Stimulated activated naive CD8-positive, alpha-beta T cell treated with anti-CD3 and anti-CD28 coated beads, Interleukin-15, Interleukin-2, amounts not matched to agents 100 ng/mL and 50 ng/mL, for 24 hours (primary cell): Measurements from ENCODE around the gene COL18A1.

Source experiments
- H3K27ac Mint-ChIP-seq: one replicate; pipeline ENCODE4 v1.8.0; 2021; ENCODE audit warnings: mild to moderate bottlenecking, mixed read lengths
- H3K27me3 Mint-ChIP-seq: one replicate; pipeline ENCODE4 v1.8.0; 2021; ENCODE audit warnings: mixed read lengths
- H3K36me3 Mint-ChIP-seq: one replicate; pipeline ENCODE4 v1.8.0; 2021; ENCODE audit warnings: low read depth, mixed read lengths
- H3K4me1 Mint-ChIP-seq: one replicate; pipeline ENCODE4 v1.8.0; 2021; ENCODE audit warnings: low read depth, mixed read lengths
- H3K4me3 Mint-ChIP-seq: one replicate; pipeline ENCODE4 v1.8.0; 2021; ENCODE audit warnings: mild to moderate bottlenecking, mixed read lengths
- H3K9me3 Mint-ChIP-seq: one replicate; pipeline ENCODE4 v1.8.0; 2021; ENCODE audit warnings: mixed read lengths

The COL18A1 gene

DNA sequence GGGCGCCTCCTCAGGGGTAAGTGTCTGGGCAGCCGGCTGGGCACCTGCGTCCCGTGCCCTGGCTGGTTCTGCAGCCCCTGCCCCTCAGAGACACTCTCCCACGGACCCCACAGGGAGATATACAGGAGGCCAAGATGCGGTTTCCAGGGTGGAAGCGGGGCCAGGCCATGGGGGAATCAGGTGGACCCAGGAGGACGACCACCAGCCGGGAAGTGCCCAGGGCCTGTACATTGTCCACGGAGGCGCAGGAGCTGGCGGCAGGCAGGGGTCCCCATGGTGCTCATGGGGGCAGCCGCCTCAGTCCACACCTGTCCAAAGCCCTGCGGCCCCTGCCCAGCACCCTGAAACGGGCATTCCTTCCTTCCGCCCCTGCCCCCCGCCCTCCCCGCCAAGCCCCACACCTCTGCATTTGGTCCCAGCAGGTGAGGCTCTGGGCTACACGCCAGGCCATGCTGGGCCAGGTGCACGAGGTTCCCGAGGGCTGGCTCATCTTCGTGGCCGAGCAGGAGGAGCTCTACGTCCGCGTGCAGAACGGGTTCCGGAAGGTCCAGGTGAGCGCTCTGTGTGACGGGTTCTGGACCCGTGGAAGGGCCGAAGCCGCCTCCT, 100.6 kb downstream of the COL18A1 start:
- H3K9me3 Mint-ChIP-seq = no peaks in the 10 kb centered on the region
- H3K4me3 Mint-ChIP-seq = no peak overlapping the region
- H3K27me3 Mint-ChIP-seq = no peaks in the 10 kb centered on the region

DNA sequence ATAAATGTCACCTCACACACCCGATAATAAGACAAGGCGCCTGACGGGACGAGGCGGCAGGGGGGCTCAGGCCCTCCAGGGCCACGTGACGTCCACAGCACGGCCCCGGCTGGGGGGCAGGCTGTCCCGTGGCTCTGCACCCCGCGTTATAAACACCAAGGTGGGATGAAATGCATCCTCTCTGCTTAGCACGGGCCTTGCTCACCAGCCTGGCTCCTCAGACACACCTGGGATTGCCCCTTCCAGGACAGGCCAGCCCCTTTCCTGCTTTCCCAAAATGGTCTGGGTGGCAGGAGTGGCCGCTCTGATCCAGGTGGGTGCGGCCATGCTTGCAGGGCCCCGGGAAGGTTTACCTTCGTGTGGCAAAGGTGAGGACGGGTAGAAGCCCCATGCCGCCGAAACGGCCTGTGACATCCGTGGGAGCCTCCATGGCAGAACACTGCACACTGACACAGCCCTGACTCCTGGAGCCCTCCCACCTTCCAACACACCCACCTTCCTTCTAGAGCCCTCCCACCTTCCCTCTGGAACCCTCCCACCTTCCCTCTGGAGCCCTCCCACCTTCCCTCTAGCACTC, 101.4 kb downstream of the COL18A1 start:
- H3K27ac Mint-ChIP-seq = no peak overlapping the region
- H3K9me3 Mint-ChIP-seq = no peaks in the 10 kb centered on the region

More for the DNA sequence above, 100.6 kb downstream of the COL18A1 start:
- H3K4me1 Mint-ChIP-seq = no peaks in the 10 kb centered on the region
- H3K36me3 Mint-ChIP-seq = no peaks in the 10 kb centered on the region
- H3K27ac Mint-ChIP-seq = no peak overlapping the region

DNA sequence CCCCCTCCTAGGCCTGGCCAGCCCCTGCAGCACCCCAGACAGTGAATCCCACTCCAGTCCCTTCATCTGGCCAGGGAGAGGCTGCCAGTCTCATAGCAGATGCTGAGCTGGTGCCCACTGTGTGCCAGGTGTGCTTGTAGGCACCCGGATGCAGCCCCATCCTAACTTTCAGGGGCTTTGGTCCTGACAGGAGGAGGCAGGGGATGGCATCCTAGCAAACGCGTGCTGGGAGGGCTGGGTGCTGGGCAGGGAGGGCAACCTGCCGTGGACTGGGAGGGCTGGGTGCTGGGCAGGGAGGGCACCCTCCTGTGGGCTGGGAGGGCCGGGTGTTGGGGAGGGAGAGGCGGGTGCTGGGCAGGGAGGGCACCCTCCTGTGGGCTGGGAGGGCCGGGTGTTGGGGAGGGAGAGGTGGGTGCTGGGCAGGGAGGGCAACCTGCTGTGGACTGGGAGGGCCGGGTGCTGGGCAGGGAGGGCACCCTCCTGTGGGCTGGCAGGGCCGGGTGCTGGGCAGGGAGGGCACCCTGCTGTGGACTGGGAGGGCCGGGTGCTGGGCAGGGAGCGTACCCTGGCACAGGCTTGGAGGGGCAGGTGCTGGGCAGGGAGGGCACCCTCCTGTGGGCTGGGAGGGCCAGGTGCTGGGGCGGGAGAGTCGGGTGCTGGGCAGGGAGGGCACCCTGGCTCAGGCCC, 102.0 kb downstream of the COL18A1 start:
- no peak overlapping the region for H3K27ac Mint-ChIP-seq
- H3K27me3 Mint-ChIP-seq = no peaks in the 10 kb centered on the region
- no peak overlapping the region for H3K4me3 Mint-ChIP-seq
- no peaks in the 10 kb centered on the region for H3K9me3 Mint-ChIP-seq
- H3K4me1 Mint-ChIP-seq = no peaks in the 10 kb centered on the region
- no peaks in the 10 kb centered on the region for H3K36me3 Mint-ChIP-seq

More for the DNA sequence above, 101.4 kb downstream of the COL18A1 start:
- Mint-ChIP-seq H3K36me3 (no peaks in the 10 kb centered on the region), H3K27me3 (no peaks in the 10 kb centered on the region), H3K4me3 (no peak overlapping the region), H3K4me1 (no peaks in the 10 kb centered on the region)

DNA sequence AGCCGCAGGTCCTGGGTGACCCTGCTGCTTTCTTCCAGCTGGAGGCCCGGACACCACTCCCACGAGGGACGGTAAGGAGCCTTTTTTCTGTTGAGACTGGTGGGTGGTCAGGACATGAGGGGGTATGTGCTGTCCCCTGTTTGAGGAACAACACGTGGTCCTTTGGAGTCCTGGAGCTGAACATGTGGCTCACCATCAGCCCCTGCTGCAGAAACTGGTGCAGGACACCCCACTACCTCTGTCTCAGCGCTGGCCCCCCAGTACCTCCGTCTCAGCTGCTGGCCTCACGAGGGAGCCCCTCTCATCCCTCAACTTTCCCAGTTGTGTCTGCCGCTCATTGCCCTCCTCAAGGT, 102.5 kb downstream of the COL18A1 start:
- Mint-ChIP-seq H3K4me1 (no peaks in the 10 kb centered on the region), H3K27ac (no peak overlapping the region), H3K36me3 (no peaks in the 10 kb centered on the region), H3K27me3 (no peaks in the 10 kb centered on the region), H3K4me3 (no peak overlapping the region), H3K9me3 (no peaks in the 10 kb centered on the region)

DNA sequence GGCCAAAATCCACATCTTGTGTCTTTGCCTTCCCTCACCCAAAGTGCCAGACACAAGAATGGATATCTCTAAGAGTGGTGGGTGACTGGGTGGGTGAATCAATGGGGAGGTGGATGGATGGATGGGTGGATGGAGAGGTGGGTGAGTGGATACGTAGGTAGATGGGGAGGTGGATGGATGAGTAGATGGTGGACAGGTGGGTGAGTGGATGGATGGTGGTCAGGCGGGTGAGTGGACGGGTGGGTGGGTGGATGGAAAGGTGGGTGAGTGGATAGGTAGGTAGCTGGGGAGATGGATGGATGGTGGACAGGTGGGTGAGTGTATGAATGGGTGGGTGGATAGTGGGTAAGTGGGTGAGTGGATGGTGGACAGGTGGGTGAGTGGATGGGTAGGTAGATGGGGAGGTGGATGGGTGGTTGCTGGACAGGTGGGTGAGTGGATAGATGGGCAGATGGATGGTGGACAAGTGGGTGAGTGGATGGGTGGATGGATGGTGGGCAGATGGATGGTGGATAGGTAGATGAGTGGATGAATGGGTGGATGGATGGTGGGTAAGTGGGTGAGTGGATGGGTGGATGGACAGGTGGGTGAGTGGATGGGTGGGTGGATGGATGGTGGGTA, 103.0 kb downstream of the COL18A1 start:
- Mint-ChIP-seq H3K4me1 (no peaks in the 10 kb centered on the region), H3K27ac (no peak overlapping the region), H3K9me3 (no peaks in the 10 kb centered on the region), H3K36me3 (no peaks in the 10 kb centered on the region), H3K27me3 (no peaks in the 10 kb centered on the region), H3K4me3 (no peak overlapping the region)

DNA sequence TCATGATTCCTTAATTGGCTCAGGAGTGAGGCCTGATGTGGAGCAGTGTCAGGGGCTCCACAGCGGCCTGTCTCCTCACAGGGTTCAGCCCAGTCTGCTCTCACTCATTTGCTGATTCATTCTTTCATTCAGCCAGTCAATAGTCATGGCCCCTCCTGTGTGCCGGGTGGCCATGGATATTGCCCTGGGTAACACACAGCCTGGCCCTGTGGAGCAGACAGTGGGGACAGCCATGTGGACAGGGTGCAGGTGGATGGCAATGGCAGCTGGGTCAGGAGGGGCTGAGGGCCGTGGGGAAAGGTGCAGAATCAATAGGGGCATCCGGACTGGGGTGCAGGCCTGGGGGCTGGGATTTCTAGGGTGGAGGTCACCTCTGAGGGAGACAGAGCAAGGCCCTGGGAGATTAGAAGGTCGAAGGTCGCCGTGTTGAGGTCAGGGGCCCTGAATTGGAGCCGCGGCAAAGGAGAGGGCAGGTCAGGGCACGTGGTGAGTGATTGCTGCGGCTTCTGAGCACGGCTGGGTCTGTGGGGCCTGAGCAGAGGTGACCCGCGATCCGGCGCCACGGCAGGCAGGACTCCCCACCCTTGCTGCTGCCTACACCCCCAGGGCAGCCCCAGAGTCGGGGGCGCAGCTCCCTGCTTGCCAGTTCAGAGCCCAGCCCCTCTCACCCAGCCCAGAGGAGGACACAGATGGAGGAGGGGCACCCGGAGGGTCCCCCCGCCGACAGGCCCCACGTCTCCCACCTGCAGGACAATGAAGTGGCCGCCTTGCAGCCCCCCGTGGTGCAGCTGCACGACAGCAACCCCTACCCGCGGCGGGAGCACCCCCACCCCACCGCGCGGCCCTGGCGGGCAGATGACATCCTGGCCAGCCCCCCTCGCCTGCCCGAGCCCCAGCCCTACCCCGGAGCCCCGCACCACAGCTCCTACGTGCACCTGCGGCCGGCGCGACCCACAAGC, 103.9 kb downstream of the COL18A1 start:
- Mint-ChIP-seq H3K4me1 (no peaks in the 10 kb centered on the region), H3K36me3 (peaks cover 3% of the 10 kb centered on the region), H3K9me3 (no peaks in the 10 kb centered on the region), H3K27ac (no peak overlapping the region), H3K4me3 (no peak overlapping the region), H3K27me3 (no peaks in the 10 kb centered on the region)

DNA sequence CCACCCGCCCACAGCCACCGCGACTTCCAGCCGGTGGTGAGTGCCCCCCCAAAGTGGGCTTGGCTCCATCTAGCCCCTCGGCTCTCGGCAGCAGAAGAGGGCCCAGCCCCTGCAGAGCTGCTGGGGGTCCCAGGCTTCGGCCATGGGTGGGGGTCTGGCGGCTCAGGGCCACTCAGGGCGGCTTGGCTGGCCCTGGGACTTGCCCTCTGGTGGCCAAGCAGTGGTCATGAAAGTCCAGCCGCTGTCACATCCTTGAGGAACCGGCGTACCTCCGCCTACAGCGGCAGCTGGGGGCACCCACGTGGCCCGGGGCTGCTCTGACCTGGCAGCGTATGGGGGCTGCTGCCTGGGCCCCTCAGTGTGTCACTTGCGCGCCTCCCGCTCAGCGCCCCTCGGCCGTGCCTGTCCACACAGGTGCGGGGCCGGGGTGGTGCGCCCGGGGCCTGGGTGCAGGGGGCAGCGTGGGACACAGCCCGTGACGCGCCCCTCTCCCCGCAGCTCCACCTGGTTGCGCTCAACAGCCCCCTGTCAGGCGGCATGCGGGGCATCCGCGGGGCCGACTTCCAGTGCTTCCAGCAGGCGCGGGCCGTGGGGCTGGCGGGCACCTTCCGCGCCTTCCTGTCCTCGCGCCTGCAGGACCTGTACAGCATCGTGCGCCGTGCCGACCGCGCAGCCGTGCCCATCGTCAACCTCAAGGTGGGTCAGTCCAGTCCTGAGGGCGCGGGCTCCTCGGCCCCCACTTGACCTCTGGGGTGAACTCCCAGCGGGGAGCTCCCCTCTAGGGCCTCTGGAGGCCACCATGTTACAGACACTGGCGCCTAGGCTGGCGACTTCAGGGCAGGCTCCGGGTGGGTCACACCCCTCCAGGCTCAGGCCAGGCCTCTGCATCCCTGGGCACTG, 104.9 kb downstream of the COL18A1 start:
- Mint-ChIP-seq H3K4me1 (no peaks in the 10 kb centered on the region), H3K36me3 (peaks cover 9% of the 10 kb centered on the region), H3K27me3 (no peaks in the 10 kb centered on the region), H3K9me3 (no peaks in the 10 kb centered on the region), H3K4me3 (no peak overlapping the region), H3K27ac (no peak overlapping the region)

DNA sequence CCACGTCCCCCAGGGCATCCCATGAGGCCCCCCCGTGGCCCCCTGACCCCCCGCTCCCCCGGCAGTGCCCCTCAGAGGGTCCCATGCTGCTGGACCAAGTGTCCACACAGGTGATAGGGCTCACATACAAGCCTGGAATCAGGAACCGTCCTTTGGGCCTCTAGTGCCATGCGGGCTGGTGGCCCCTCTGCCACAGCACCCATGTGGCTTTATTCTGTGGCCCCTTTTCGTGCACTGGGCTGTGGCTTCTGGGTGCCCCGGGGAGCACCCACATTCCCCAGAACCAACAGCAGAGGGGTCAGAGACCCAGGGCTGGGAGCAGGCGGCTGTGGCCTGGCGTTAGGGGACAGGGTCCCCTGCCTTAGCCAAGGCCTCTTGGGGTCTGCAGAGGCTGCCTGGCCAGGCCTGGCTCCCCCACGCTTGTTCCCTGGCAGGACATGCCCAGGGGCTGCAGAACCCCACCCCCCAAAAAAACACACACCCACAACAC, 105.5 kb downstream of the COL18A1 start:
- Mint-ChIP-seq H3K4me3 (no peak overlapping the region), H3K4me1 (no peaks in the 10 kb centered on the region), H3K9me3 (no peaks in the 10 kb centered on the region)

DNA sequence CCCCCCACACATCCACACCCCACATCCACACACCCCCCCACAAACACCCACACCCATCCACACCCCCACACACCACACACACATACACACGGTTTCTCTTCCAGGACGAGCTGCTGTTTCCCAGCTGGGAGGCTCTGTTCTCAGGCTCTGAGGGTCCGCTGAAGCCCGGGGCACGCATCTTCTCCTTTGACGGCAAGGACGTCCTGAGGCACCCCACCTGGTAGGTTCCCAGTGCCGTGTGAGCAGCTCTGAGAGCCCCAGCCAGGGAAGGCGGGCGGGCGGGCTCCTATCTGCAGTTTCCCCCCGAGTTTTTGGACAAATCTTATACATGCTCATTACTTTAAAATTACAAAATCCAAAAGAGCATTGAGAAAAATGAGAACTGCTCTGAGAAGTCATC, 106.0 kb downstream of the COL18A1 start:
- Mint-ChIP-seq H3K27ac (no peak overlapping the region), H3K4me3 (no peak overlapping the region), H3K9me3 (no peaks in the 10 kb centered on the region), H3K36me3 (peaks cover 16% of the 10 kb centered on the region), H3K27me3 (no peaks in the 10 kb centered on the region), H3K4me1 (no peaks in the 10 kb centered on the region)

More for the DNA sequence above, 105.5 kb downstream of the COL18A1 start:
- Mint-ChIP-seq H3K36me3 (peaks cover 16% of the 10 kb centered on the region), H3K27me3 (no peaks in the 10 kb centered on the region), H3K27ac (no peak overlapping the region)

DNA sequence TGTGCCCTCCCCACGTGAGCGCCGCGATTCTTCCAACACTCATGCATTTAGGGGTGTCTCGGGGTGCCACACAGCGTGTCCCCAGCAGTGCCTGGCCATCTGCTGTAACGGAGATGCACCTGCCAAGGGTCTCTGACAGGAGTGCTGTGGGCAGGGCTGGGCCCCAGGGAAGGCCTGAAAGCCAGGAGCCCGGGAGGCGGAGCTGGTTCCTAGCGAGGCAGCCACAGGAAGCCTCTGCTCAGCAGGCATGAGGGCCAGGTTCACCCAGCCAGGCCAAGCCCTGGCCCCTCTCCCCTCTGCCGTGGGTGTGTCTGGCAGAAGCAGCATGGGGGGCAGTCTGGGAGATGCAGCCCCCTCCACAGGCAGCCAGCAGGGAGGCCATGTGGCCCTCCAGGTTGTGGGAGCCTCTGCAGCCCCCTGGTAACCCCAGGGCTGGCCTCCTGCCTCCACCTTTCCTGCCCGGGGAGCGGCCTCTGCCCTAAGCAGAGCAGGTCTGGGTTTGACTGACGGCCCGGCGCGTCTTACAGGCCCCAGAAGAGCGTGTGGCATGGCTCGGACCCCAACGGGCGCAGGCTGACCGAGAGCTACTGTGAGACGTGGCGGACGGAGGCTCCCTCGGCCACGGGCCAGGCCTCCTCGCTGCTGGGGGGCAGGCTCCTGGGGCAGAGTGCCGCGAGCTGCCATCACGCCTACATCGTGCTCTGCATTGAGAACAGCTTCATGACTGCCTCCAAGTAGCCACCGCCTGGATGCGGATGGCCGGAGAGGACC, 106.9 kb downstream of the COL18A1 start:
- no peaks in the 10 kb centered on the region for H3K4me1 Mint-ChIP-seq
- no peak overlapping the region for H3K4me3 Mint-ChIP-seq
- no peaks in the 10 kb centered on the region for H3K9me3 Mint-ChIP-seq
- H3K27ac Mint-ChIP-seq = peak overlapping the region; percentile 52
- H3K27me3 Mint-ChIP-seq = no peaks in the 10 kb centered on the region
- H3K36me3 Mint-ChIP-seq = peaks cover 16% of the 10 kb centered on the region

DNA sequence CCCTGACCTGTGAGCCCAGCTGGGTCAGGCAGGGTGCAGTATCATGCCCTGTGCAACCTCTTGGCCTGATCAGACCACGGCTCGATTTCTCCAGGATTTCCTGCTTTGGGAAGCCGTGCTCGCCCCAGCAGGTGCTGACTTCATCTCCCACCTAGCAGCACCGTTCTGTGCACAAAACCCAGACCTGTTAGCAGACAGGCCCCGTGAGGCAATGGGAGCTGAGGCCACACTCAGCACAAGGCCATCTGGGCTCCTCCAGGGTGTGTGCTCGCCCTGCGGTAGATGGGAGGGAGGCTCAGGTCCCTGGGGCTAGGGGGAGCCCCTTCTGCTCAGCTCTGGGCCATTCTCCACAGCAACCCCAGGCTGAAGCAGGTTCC, 107.6 kb downstream of the COL18A1 start:
- Mint-ChIP-seq H3K27me3 (no peaks in the 10 kb centered on the region), H3K4me1 (peaks cover under 1% of the 10 kb centered on the region), H3K9me3 (no peaks in the 10 kb centered on the region), H3K36me3 (peaks cover 20% of the 10 kb centered on the region), H3K27ac (no peak overlapping the region), H3K4me3 (no peak overlapping the region)

DNA sequence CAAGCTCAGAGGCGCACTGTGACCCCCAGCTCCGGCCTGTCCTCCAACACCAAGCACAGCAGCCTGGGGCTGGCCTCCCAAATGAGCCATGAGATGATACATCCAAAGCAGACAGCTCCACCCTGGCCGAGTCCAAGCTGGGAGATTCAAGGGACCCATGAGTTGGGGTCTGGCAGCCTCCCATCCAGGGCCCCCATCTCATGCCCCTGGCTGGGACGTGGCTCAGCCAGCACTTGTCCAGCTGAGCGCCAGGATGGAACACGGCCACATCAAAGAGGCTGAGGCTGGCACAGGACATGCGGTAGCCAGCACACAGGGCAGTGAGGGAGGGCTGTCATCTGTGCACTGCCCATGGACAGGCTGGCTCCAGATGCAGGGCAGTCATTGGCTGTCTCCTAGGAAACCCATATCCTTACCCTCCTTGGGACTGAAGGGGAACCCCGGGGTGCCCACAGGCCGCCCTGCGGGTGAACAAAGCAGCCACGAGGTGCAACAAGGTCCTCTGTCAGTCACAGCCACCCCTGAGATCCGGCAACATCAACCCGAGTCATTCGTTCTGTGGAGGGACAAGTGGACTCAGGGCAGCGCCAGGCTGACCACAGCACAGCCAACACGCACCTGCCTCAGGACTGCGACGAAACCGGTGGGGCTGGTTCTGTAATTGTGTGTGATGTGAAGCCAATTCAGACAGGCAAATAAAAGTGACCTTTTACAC, 108.2 kb downstream of the COL18A1 start:
- no peaks in the 10 kb centered on the region for H3K27me3 Mint-ChIP-seq
- no peak overlapping the region for H3K27ac Mint-ChIP-seq
- H3K36me3 Mint-ChIP-seq = peaks cover 25% of the 10 kb centered on the region
- peaks cover 4% of the 10 kb centered on the region for H3K9me3 Mint-ChIP-seq
- peaks cover 6% of the 10 kb centered on the region for H3K4me1 Mint-ChIP-seq
- no peak overlapping the region for H3K4me3 Mint-ChIP-seq
